Stimulated activated effector memory CD8-positive, alpha-beta T cell treated with anti-CD3 and anti-CD28 coated beads, Interleukin-12 subunit alpha, Interleukin-12 subunit beta, amount 100 ng/mL, for 72 hours (primary cell): ENCODE results near the gene MRPL21.

Experiments used
- ATAC-seq: fragments of 150-1000 bp; cut with Tn5 transposase; 2 replicates; pipeline ENCODE4 v1.10.0; 2021
- DNase-seq, 2 donors: peaks; one replicate each; pipeline ENCODE4 v3.0.0; 2021 to 2022; ENCODE audit warnings: low spot score in 2 of 2
- H3K27ac Mint-ChIP-seq: one replicate; pipeline ENCODE4 v1.8.0; 2022; ENCODE audit warnings: mild to moderate bottlenecking, mixed read lengths
- H3K36me3 Mint-ChIP-seq: one replicate; pipeline ENCODE4 v1.8.0; 2022; ENCODE audit warnings: mild to moderate bottlenecking, mixed read lengths
- H3K4me1 Mint-ChIP-seq: one replicate; pipeline ENCODE4 v1.8.0; 2022; ENCODE audit warnings: mixed read lengths
- H3K4me3 Mint-ChIP-seq: one replicate; pipeline ENCODE4 v1.8.0; 2022; ENCODE audit warnings: mild to moderate bottlenecking, mixed read lengths
- H3K9me3 Mint-ChIP-seq: one replicate; pipeline ENCODE4 v1.8.0; 2022; ENCODE audit warnings: mixed read lengths

MRPL21 gene

GRCh38 chr11:68938088-68938487, 34.5 kb upstream of the MRPL21 start:
- peaks cover 24% of the 10 kb centered on the region for H3K36me3 Mint-ChIP-seq
- no peaks in the 10 kb centered on the region for H3K9me3 Mint-ChIP-seq
- DNase-seq (no peak), ATAC-seq (no peak)
- no peaks in the 10 kb centered on the region for H3K4me1 Mint-ChIP-seq
- no peak overlapping the region for H3K4me3 Mint-ChIP-seq
- no peak overlapping the region for H3K27ac Mint-ChIP-seq

GRCh38 chr11:68936676-68937620, 33.3 kb upstream of the MRPL21 start:
- no peak overlapping the region for H3K4me3 Mint-ChIP-seq
- DNase-seq: no peak
- H3K4me1 Mint-ChIP-seq: no peaks in the 10 kb centered on the region
- H3K9me3 Mint-ChIP-seq: no peaks in the 10 kb centered on the region
- peaks cover 24% of the 10 kb centered on the region for H3K36me3 Mint-ChIP-seq
- no peak for ATAC-seq
- H3K27ac Mint-ChIP-seq: no peak overlapping the region

GRCh38 chr11:68936358-68936636, 32.7 kb upstream of the MRPL21 start:
- Mint-ChIP-seq H3K36me3 (peaks cover 29% of the 10 kb centered on the region), H3K9me3 (no peaks in the 10 kb centered on the region), H3K4me1 (no peaks in the 10 kb centered on the region), H3K27ac (no peak overlapping the region), H3K4me3 (no peak overlapping the region)
- DNase-seq: no peak
- ATAC-seq: no peak

- Mint-ChIP-seq H3K4me3 (no peak overlapping the region), H3K27ac (no peak overlapping the region), H3K36me3 (peaks cover 30% of the 10 kb centered on the region), H3K9me3 (no peaks in the 10 kb centered on the region), H3K4me1 (no peaks in the 10 kb centered on the region)
- DNase-seq (no peak), ATAC-seq (no peak)
These were observed 32.1 kb upstream of the MRPL21 start for GRCh38 chr11:68935516-68936357.

GRCh38 chr11:68935066-68935465, 31.4 kb upstream of the MRPL21 start:
- Mint-ChIP-seq H3K36me3 (peaks cover 37% of the 10 kb centered on the region), H3K27ac (no peak overlapping the region), H3K4me3 (no peak overlapping the region), H3K4me1 (no peaks in the 10 kb centered on the region), H3K9me3 (no peaks in the 10 kb centered on the region)
- DNase-seq (no peak), ATAC-seq (no peak)

- DNase-seq: no peak
- no peak overlapping the region for H3K27ac Mint-ChIP-seq
- H3K4me1 Mint-ChIP-seq: no peaks in the 10 kb centered on the region
- no peaks in the 10 kb centered on the region for H3K9me3 Mint-ChIP-seq
- no peak overlapping the region for H3K4me3 Mint-ChIP-seq
- peaks cover 40% of the 10 kb centered on the region for H3K36me3 Mint-ChIP-seq
- no peak for ATAC-seq
These were observed 31.0 kb upstream of the MRPL21 start for GRCh38 chr11:68934666-68935065.

- no peak for DNase-seq
- no peak for ATAC-seq
- Mint-ChIP-seq H3K27ac (no peak overlapping the region), H3K4me3 (no peak overlapping the region), H3K36me3 (peaks cover 44% of the 10 kb centered on the region), H3K4me1 (no peaks in the 10 kb centered on the region), H3K9me3 (no peaks in the 10 kb centered on the region)
These were observed 30.7 kb upstream of the MRPL21 start for GRCh38 chr11:68934321-68934645.

- no peaks in the 10 kb centered on the region for H3K4me1 Mint-ChIP-seq
- DNase-seq (no peak), ATAC-seq (no peak)
- no peak overlapping the region for H3K4me3 Mint-ChIP-seq
- peaks cover 44% of the 10 kb centered on the region for H3K36me3 Mint-ChIP-seq
- no peak overlapping the region for H3K27ac Mint-ChIP-seq
- H3K9me3 Mint-ChIP-seq: no peaks in the 10 kb centered on the region
These were observed 30.1 kb upstream of the MRPL21 start for GRCh38 chr11:68933605-68934320.

GRCh38 chr11:68932933-68933577, 29.4 kb upstream of the MRPL21 start:
- H3K36me3 Mint-ChIP-seq: peaks cover 44% of the 10 kb centered on the region
- no peaks in the 10 kb centered on the region for H3K9me3 Mint-ChIP-seq
- H3K4me1 Mint-ChIP-seq: no peaks in the 10 kb centered on the region

GRCh38 chr11:68932358-68932757, 28.7 kb upstream of the MRPL21 start:
- Mint-ChIP-seq H3K9me3 (no peaks in the 10 kb centered on the region), H3K4me3 (no peak overlapping the region), H3K4me1 (no peaks in the 10 kb centered on the region), H3K27ac (no peak overlapping the region), H3K36me3 (peaks cover 49% of the 10 kb centered on the region)
- DNase-seq: no peak
- ATAC-seq: no peak

More at GRCh38 chr11:68932933-68933577, 29.4 kb upstream of the MRPL21 start:
- DNase-seq: no peak
- Mint-ChIP-seq H3K4me3 (no peak overlapping the region), H3K27ac (no peak overlapping the region)
- ATAC-seq: no peak

GRCh38 chr11:68931911-68932310, 28.3 kb upstream of the MRPL21 start:
- H3K4me1 Mint-ChIP-seq: no peaks in the 10 kb centered on the region
- ATAC-seq (no peak), DNase-seq (no peak)
- H3K4me3 Mint-ChIP-seq: no peak overlapping the region
- H3K27ac Mint-ChIP-seq: peak overlapping the region; percentile 56
- no peaks in the 10 kb centered on the region for H3K9me3 Mint-ChIP-seq
- peaks cover 49% of the 10 kb centered on the region for H3K36me3 Mint-ChIP-seq

- DNase-seq: no peak
- no peaks in the 10 kb centered on the region for H3K4me1 Mint-ChIP-seq
- peaks cover 51% of the 10 kb centered on the region for H3K36me3 Mint-ChIP-seq
- H3K27ac Mint-ChIP-seq: peak overlapping the region; percentile 56
- H3K4me3 Mint-ChIP-seq: no peak overlapping the region
- no peak for ATAC-seq
- no peaks in the 10 kb centered on the region for H3K9me3 Mint-ChIP-seq
These were observed 27.6 kb upstream of the MRPL21 start for GRCh38 chr11:68930991-68931855.

GRCh38 chr11:68929706-68930570, 26.3 kb upstream of the MRPL21 start:
- no peak for DNase-seq
- Mint-ChIP-seq H3K9me3 (peaks cover 7% of the 10 kb centered on the region), H3K27ac (no peak overlapping the region), H3K36me3 (peaks cover 61% of the 10 kb centered on the region), H3K4me1 (no peaks in the 10 kb centered on the region), H3K4me3 (no peak overlapping the region)
- no peak for ATAC-seq

GRCh38 chr11:68929135-68929534, 25.5 kb upstream of the MRPL21 start:
- Mint-ChIP-seq H3K27ac (no peak overlapping the region), H3K4me3 (no peak overlapping the region), H3K4me1 (no peaks in the 10 kb centered on the region), H3K9me3 (peaks cover 7% of the 10 kb centered on the region), H3K36me3 (peaks cover 69% of the 10 kb centered on the region)
- ATAC-seq (no peak), DNase-seq (no peak)
